Activated CD8-positive, alpha-beta memory T cell treated with anti-CD3 and anti-CD28 coated beads, Interleukin-2, amount 10 ng/mL, durations not matched to agents 7 days and 5 days (primary cell): ENCODE data around the gene TRIML1. TPM values are rescaled to one million over a fixed set of nuclear protein-coding genes. Genes with fewer than 3 reads are reported as not detected.

Experiments used
- total RNA-seq, 2 experiments: library from RNA; stranded (reverse); gene quantifications; one replicate each; pipeline ENCODE4 v1.2.3, GENCODE V29; 2021

Gene TRIML1
- total RNA-seq, 2 experiments from 2014 or later: not detected

Other genes starting within 250 kb of the TRIML1 start
- gene ZFP42, start 143.7 kb upstream of the TRIML1 start, total RNA-seq: not detected
- not detected for gene TRIML2, start 29.8 kb upstream of the TRIML1 start, total RNA-seq